ENCODE results near the gene SLC25A26.
A peak's percentile ranks its signal among the peaks of the same experiment; 100 is the strongest.

Gene SLC25A26

DNA sequence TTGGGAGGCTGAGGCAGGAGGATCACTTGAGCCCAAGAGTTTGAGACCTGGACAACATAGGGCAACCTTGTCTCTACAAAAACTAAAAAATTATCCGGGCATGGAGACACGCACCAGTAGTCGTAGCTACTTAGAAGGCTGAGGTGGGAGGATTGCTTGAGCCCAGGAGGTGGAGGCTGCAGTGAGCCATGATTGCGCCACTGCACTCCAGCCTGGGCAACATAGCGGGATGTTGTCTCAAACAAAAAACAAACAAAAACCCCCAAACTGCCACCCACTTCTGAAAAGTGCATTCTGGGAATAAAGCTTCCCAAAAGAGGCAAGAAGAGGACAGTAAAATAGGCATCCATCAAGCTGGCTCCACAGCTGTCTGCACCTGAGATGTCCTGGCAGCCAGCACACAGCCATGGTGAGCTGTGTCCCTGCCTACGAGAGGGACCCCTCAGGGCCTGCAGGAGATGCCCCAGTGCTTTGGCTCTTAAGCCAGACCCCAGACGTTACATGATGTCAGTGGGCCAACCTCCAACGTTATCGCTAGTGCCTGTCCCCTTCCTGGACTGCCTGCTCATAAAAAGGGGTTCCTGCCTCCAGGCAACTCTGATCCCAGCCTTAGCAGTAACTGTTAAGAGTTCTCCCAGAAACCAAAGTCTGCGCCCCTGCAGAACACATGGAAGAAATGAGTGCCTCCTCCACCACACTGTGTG, 178.9 kb downstream of the SLC25A26 start:
- no peak for DNase-seq

DNA sequence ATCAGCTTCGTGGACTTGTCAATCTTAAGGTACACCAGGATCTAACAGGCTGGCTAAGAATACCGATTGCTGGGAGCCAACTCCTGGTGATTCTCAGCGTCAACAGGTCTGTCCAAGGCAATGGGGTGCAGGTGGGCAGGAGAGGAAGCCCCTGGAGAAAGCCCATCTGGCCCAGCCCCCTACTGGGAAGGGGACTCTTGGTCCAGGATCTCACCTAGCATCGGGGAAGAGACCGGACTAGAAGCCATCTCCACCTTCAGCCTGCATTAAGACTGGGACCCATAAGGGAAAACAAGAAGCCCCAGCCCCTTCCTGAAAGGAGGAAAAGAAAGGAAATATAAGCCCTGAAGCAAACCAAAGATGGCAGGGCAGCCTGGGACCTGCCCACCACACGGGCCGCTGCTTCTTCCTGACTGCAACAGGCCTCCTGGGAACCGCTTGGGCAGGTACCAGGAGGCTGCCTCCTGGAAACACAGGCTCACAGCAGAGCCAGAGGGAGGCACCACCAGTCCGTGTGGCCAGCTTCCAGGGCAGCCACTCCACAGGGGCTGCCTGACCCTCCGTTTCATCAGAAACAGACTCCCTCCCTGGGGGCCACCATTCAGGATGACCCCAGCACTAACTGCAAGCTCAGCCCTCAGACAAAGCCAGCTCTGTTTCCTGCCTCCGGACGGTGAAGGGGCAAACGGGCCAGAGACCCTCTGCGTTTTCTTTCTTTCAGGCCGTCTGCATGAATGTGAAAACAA, 179.8 kb downstream of the SLC25A26 start:
- DNase-seq, result no peak

- DNase-seq, result no peak
These were observed 180.4 kb downstream of the SLC25A26 start for GRCh38 chr3:66401157-66401550.

- no peak for DNase-seq
These were observed 181.1 kb downstream of the SLC25A26 start for GRCh38 chr3:66401675-66402491.

- DNase-seq, result no peak
These were observed 181.9 kb downstream of the SLC25A26 start for GRCh38 chr3:66402596-66403290.

GRCh38 chr3:66403323-66403990, 182.7 kb downstream of the SLC25A26 start:
- no peak for DNase-seq

GRCh38 chr3:66404197-66404596, 183.4 kb downstream of the SLC25A26 start:
- no peak for DNase-seq

DNA sequence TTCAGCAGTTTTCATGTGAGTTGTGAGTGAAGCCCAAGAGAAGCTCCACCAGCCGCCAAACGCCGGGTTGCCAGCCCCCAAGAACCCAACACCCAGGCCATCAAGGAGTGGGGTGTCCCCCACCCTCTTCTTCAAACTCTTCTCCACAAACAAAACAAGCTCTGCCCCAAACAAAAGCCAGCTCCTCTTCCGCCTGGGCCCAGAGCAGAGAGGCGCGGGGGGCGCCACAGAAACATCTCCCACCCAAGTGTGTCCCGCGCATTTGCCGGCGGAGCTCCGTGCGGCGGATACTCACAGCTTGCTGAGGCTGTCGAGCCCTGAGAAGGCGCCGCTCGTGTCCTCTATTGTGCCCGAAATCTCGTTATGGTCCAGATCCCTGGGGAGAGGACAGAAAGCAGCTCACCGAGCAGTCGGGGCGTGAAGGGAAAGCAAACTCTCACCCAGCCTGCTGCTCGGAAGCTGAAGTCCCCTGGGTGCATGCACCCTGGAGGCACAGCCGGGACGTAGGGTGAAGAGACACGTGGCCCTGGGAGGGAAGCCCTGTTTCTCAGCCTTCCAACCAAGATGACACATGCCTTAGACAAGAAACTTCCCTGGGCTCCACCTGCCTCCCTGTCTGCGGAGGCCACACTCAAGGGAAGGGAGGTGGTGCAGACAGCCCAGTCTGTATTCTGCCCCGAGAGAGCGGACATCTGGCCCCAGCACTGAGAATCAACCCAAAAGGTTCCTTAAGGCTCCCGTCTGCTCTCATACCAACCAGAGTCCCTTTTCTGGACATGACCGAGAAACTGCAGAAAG, 184.3 kb downstream of the SLC25A26 start:
- no peak for DNase-seq

DNA sequence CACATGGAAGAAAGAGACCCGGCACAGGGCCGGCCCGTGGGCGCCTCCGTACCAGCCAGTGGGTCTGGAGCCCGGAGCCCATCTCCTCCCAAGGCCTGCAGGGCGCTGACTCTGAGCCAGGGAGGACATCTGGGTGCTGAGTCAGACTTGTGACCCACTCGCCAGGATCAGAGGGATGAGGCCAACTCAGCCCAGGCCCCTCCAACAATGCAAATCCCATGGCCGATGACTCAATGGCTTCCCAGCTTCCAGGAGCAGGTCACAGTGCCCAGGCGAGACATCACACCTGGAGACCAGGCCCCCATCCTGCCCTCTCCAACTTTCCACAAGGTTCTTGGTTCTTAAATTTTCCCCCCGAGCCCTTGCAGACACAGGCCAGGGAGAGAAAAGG, 184.9 kb downstream of the SLC25A26 start:
- DNase-seq, result no peak

- no peak for DNase-seq
These were observed 185.4 kb downstream of the SLC25A26 start for GRCh38 chr3:66406163-66406562.

GRCh38 chr3:66406831-66407610, 186.2 kb downstream of the SLC25A26 start:
- no peak for DNase-seq

DNA sequence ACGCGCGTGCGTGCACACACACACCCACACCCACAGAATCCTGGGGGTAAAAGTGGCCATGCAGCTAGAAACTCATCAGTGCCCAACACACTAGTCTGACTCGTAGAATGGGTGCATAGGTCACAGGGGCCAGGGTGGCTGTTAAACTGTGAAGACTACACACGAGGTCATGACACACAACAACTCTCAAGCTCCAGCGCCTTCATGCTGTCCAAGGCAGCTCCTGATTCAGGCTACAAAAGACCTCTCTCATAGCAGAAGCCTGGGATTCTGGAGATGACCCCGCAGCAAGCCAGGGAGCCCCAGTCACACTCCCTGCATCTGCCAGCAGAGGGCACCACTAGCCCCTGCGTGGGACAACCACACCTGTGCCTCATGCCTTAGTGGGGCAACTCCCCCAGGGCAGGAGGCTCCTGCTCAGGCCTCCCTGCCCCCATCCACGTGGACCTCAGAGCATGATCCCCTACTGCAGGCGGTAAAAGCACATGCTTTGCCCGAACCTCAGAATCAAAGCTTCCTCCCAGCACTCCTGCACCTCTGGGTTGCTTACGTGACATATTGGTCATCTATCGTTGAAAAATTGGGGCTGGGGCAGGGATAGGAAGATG, 186.9 kb downstream of the SLC25A26 start:
- DNase-seq, result peak; percentile 75

DNA sequence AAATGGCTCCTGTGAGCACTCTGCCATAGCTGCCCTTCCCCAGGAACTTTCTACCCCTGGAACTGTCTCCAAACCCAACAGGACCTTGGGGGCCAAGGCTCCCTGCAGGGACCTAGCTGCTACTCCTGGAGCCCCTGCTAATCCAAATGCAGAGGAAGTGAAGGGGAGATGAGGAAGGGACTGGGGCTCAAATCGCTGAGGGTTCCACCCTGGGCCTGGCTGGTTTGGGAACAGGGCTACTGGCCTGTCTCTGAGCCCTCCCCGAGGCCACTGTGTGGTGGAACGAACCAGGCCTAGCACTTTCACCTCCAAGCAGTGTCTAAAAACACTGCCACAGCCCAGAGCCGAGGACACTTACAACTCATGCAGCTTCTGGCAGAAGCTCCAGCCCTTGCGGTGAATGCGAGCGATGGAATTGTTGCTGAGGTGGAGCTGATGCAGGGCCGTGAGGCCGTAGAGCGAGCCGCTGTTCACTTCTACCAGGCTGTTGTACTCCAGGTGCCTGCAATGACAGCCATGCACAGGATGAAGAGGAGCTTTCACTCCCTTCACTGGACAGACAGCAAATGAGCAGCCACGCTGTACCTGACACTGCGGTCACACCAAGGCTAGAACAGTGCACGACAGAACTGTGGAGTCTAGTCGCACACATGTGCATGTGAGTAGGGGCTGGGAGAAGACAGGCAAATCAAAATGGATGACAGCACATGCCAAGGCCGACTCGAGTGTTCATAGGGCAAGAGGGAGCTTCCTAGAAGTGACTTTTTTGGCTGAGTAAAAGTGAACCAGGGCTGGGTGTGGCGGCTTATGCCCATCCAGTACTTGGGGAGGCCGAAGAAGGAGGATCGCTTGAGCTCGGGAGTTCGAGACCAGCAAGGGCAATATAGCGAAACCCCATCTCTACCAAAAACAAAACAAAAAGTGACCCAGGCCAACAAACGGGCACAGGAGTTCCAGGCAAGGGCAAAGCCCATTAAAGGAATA, 189.3 kb downstream of the SLC25A26 start:
- DNase-seq, result no peak

DNA sequence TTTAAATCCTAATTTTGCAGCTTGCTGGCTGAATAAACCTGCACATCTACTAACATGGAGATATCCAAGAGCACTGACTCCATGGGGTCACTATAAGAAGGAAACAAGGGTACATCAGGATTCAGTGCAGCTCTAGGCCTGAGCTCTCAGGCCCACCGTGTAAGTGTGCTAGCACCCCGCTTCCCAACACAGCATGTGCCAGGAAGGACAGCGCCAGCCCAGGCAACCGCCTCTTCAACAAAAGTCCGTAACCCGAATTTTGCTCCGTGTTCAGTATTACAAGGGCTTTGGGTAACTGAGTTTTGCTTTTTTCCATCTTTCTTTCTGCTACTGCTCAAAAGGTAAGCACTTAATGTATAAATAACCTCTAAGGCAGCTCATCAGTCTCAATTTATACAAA, 190.2 kb downstream of the SLC25A26 start:
- DNase-seq, result no peak

GRCh38 chr3:66411474-66411873, 190.7 kb downstream of the SLC25A26 start:
- no peak for DNase-seq

DNA sequence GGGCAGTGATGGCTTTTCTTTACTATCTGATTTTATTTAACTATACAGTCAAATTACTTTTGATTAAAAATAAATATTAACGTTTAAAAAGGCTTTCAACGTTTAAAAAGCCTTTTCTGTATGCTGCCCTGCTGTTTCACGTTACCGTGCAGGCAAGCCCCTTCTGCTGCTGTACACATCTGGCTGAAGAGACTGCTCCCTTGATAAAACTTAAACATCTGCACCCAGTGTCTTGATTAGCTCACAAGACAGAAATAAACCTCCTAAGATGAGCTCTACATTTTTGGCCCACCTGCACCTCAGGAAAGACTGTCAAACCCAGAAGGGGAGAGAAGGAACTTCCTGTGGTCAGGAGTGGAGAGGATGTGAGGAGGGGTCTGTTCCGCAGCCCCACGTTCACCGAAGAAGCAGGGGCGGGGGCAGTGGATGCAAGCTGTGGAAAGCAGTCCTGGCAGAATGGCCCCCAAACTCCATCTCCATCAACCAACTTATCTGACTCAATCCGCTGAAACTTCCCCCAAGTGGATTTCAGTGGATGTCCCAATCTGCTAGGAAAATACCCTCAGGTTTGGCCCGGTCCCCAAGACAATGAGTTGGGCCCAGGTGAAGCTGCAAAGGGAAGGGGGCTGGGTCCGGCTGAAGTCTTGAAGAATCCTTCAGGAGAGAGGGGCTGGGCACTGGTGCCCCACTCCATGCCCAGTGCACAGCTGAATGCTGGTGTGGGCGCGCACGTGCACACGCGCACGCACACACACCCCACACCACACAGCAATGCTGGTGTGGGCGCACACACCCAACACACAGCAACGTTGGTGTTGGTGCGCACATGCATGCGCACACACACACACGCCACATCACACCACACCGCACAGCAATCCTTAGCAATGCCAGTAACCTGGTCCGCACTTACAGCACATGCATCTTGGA, 191.4 kb downstream of the SLC25A26 start:
- no peak for DNase-seq

- no peak for DNase-seq
These were observed 192.4 kb downstream of the SLC25A26 start for GRCh38 chr3:66413151-66413751.

Measured in stimulated activated CD4-positive, alpha-beta T cell treated with anti-CD3 and anti-CD28 coated beads, Interleukin-12 subunit alpha, Interleukin-12 subunit beta, amount 100 ng/mL, for 4 hours (primary cell).